Heart left ventricle (tissue), 16 donors: ENCODE results near the gene GPR143. TPM values are rescaled to one million over a fixed set of nuclear protein-coding genes. Genes with fewer than 3 reads are reported as not detected.

Source experiments
- ATAC-seq, 4 donors: fragments of 200-7000 bp; cut with Tn5 transposase; one replicate each; pipeline ENCODE4 v1.9.1; 2020 to 2022; ENCODE audit warnings: moderate library complexity in 4 of 4, mild to moderate bottlenecking in 3 of 4, moderate number of reproducible peaks in 1 of 4
- DNase-seq, 5 donors: peaks; one replicate each; pipeline ENCODE4 v3.0.0-alpha.2; 2020
- H3K27ac ChIP-seq, 12 donors: fragments of 200-600 bp; sonication (generic) in 4 of 12; one replicate each; pipeline versions ENCODE4 v1.5.0 to v1.8.0; 2016 to 2022; ENCODE audit warnings: mild to moderate bottlenecking in 2 of 12
- H3K27me3 ChIP-seq, 9 donors: fragments of 200-600 bp; sonication (generic) in 2 of 9; one replicate each; pipeline versions ENCODE4 v1.5.1 to v1.8.0; 2016 to 2022; ENCODE audit warnings: mild to moderate bottlenecking in 3 of 9
- H3K36me3 ChIP-seq, 9 donors: fragments of 200-600 bp; sonication (generic) in 2 of 9; one replicate each; pipeline versions ENCODE4 v1.5.0 to v1.8.0; 2018 to 2022; ENCODE audit warnings: mild to moderate bottlenecking in 2 of 9
- H3K4me1 ChIP-seq, 12 donors: fragments of 200-600 bp; sonication (generic) in 4 of 12; one replicate each; pipeline versions ENCODE4 v1.5.0 to v1.8.0; 2016 to 2022; ENCODE audit warnings: mild to moderate bottlenecking in 3 of 12
- H3K4me3 ChIP-seq, 12 donors: fragments of 200-600 bp; sonication (generic) in 4 of 12; one replicate each; pipeline versions ENCODE4 v1.5.0 to v1.8.0; 2017 to 2022; ENCODE audit warnings: mild to moderate bottlenecking in 9 of 12, moderate library complexity in 4 of 12
- H3K9me3 ChIP-seq, 12 donors: fragments of 200-600 bp; sonication (generic) in 4 of 12; one replicate each; pipeline versions ENCODE4 v1.5.0 to v1.8.0; 2016 to 2022; ENCODE audit warnings: mild to moderate bottlenecking in 1 of 12
- POLR2A ChIP-seq, 2 donors: fragments of 450-650 bp; IDR thresholded peaks; one replicate each; pipeline ENCODE4 v1.6.1; 2017; ENCODE audit warnings: antibody characterized with exemption in 2 of 2, mild to moderate bottlenecking in 2 of 2, moderate library complexity in 2 of 2
- WGBS, 4 donors: extraction: QIAGEN DNeasy Blood & Tissue Kit in 2 of 4; methylation state at CpG; one replicate each; pipeline versions ENCODE4 v1.1.5 to v1.1.7; 2013 to 2018; 5-methylcytosine and 5-hydroxymethylcytosine counted together
- intact Hi-C, 10 donors: fragments of 100-400 bp; cut with DNase I; formaldehyde crosslinking; loops; one replicate each; pipeline versions ENCODE4 v1.11.1 to v1.14.2; 2022
- polyA plus RNA-seq, 2 donors: library from polyadenylated mRNA; stranded (reverse); fragments of 200-250 nt; gene quantifications; one replicate each; pipeline ENCODE4 v1.2.3, GENCODE V29; 2013
- total RNA-seq, 9 donors: library from RNA; depleted of rRNA in 2 of 9; stranded (reverse); fragments of >200 nt in 2 of 9; fragmentation: NEBNext Ultra II Directional in 3 of 9; extraction: Animal tissue kit (Norgen Biotek cat#: 25700) in 3 of 9; gene quantifications; one replicate each; pipeline versions ENCODE4 v1.1.0 to v1.2.4, GENCODE V29; 2016 to 2023
- TF ChIP-seq, protein P1 (sequence below), 12 donors: fragments of 200-600 bp; sonication (generic) in 4 of 12; IDR thresholded peaks; one replicate each; pipeline versions ENCODE4 v1.5.0 to v1.8.0; 2018 to 2022; ENCODE audit warnings: antibody characterized with exemption in 12 of 12, mild to moderate bottlenecking in 5 of 12
- donor health status: ischemic (EF 13 %, LVEDD 7.1; RV severe dilation, severe dysfunction).
- donor health status: healthy with polysubstance abuse.
- donor health status: DM: no; HTN: yes; CAD: no.
- donor health status: DM: no; HTN: no; CAD: no.
- donor health status: ischemic (EF 25% LVEDD 6.9; RV normal size, moderate dysfunction).
- donor health status: ischemic (EF 25% LVEDD 5.7; RV mildly dilated, moderate dysfunction).
- donor health status: healthy.
- donor health status: DM: yes; HTN: yes; CAD: no.
- donor health status: ischemic (EF 35%, LVEDD 5.7; RV mildly dilated, moderate dysfunction).
- donor health status: nonischemic (EF 11% LVEDD 7.7; RV severe dilation, severe dysfunction).
- donor health status: DM: yes; HTN: yes; CAD: no.
- donor health status: PGD.
- donor health status: ischemic (EF 29% LVEDD 5.4; RV normal size, mild dysfunction).
- donor health status: nonischemic (EF 23%, LVEDD 6.1; RV moderate dilation, normal function).

GPR143 gene
- total and polyA plus RNA-seq, 11 donors = 0.11 to 0.91 (median 0.31) TPM; not detected in 8

DNA sequence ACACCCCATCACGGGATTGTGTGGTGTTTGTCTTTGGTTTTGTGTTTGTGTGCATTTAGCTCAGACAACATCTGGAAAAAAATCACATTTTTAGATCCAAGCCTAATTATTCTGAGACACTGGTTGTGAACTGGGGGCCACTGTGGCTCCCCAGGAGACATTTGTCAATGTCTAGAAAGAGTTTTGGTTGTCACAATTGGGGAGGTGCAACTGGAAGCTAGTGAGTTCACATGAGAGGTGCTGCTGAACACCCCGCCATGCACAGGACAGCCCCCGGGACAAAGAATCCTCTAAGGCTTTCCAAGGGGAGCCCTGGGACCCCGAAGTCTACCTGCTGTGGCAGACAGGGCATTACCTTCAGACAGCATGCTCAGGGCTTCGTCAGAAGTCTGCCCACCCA is 26.5 kb downstream of the GPR143 start:
- Histone ChIP-seq H3K4me1 (no peaks in the 10 kb centered on the region), H3K9me3 (no peaks in the 10 kb centered on the region), H3K4me3 (no peak overlapping the region), H3K27ac (no peak overlapping the region), H3K27me3 (no peaks in the 10 kb centered on the region), H3K36me3 (no peaks in the 10 kb centered on the region)
- no peak for TF ChIP-seq POLR2A (IDR thresholded peaks at IDR 0.05)
- TF ChIP-seq, protein P1, sequence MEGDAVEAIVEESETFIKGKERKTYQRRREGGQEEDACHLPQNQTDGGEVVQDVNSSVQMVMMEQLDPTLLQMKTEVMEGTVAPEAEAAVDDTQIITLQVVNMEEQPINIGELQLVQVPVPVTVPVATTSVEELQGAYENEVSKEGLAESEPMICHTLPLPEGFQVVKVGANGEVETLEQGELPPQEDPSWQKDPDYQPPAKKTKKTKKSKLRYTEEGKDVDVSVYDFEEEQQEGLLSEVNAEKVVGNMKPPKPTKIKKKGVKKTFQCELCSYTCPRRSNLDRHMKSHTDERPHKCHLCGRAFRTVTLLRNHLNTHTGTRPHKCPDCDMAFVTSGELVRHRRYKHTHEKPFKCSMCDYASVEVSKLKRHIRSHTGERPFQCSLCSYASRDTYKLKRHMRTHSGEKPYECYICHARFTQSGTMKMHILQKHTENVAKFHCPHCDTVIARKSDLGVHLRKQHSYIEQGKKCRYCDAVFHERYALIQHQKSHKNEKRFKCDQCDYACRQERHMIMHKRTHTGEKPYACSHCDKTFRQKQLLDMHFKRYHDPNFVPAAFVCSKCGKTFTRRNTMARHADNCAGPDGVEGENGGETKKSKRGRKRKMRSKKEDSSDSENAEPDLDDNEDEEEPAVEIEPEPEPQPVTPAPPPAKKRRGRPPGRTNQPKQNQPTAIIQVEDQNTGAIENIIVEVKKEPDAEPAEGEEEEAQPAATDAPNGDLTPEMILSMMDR (IDR thresholded peaks at IDR 0.05) = no peak
- intact Hi-C loops = no loop called here
- WGBS, 4 donors = 62 to 91% (median 85%) methylated on average over 1 to 5 of the region's 5 CpGs
- ATAC-seq = no peak
- no peak for DNase-seq

DNA sequence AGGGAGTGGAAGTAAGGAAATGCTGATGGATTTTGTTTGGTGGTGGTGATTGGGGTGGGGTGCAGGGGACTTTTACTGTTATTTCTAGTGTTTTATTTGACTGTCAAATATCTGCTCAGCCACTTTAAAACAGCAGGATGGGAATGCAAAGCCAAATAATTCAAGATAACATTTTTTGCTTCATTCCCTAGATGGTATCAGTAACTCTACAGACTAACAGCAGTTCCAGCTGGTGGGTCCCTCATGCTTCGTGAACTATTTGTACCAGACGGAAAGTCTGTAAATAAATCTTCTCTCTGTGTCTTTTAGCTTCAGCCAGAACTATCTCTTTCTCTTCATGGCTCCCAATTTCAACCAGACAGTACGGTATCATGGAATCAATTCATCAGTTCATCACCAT is 27.5 kb downstream of the GPR143 start:
- intact Hi-C loops = no loop called here
- WGBS, 4 donors = 31 to 63% (median 56%) methylated on average over 3 of the region's 3 CpGs

DNA sequence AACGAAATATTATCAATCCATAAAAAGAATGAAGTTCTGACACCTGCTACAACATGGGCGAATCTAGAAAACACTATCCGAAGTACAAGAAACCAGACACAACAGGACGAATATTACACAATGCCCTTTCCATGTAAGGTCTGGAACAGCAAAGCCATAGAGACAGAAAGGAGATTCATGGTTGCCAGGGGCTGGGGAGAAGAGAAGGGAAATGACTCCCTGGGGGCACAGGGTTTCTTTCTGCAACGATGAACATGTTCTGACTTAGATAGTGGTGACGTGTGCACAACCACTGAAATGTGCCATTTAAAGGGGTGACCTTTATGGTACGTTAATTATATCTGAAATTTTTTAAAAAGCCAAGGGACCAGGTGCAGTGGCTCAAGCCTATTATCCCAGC is 28.3 kb downstream of the GPR143 start:
- Histone ChIP-seq H3K27me3 (no peaks in the 10 kb centered on the region), H3K27ac (no peak overlapping the region), H3K9me3 (peaks cover 0 to 6% (median 0%) of the 10 kb centered on the region in 12 donors), H3K4me1 (no peaks in the 10 kb centered on the region), H3K4me3 (no peak overlapping the region), H3K36me3 (no peaks in the 10 kb centered on the region)
- DNase-seq (no peak), ATAC-seq (no peak)
- WGBS, 4 donors = 67 to 78% (median 74%) methylated on average over 7 of the region's 7 CpGs
- intact Hi-C loops = no loop called here
- TF ChIP-seq, protein P1 (IDR thresholded peaks at IDR 0.05) = no peak
- TF ChIP-seq POLR2A (IDR thresholded peaks at IDR 0.05) = no peak

More for the DNA sequence above, 27.5 kb downstream of the GPR143 start:
- peaks cover 0 to 2% (median 0%) of the 10 kb centered on the region in 12 donors for H3K9me3 ChIP-seq
- H3K4me3 ChIP-seq = no peak overlapping the region
- no peak for DNase-seq
- ATAC-seq = no peak
- no peaks in the 10 kb centered on the region for H3K36me3 ChIP-seq
- no peak overlapping the region for H3K27ac ChIP-seq
- no peaks in the 10 kb centered on the region for H3K4me1 ChIP-seq
- no peaks in the 10 kb centered on the region for H3K27me3 ChIP-seq
- no peak for TF ChIP-seq POLR2A (IDR thresholded peaks at IDR 0.05)
- TF ChIP-seq, protein P1 (IDR thresholded peaks at IDR 0.05) = no peak

DNA sequence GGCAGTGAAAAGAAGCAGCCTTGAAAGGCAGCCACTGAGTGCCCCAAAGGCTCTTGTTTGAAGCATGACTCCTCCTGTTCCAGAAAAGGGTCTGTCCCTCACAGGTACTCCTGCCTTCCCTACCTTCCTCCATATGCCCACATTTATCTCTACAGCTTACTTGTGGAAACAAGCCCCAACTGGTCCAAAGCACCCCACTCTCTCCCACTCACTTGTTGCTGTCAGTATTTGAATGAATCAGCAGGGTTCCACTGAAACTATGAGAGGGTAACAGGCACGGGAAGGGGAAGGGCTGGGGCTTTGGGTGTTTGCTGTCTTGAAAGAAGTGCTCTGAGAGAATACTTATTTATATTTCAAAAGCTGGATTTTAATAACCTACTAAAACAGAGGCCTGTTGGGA is 34.9 kb downstream of the GPR143 start:
- no peak for TF ChIP-seq POLR2A (IDR thresholded peaks at IDR 0.05)
- TF ChIP-seq, protein P1 (IDR thresholded peaks at IDR 0.05) = no peak
- WGBS, 4 donors = 67 to 81% (median 73%) methylated on average over 1 of the region's 1 CpG
- H3K27me3 ChIP-seq = peaks cover 0 to 4% (median 0%) of the 10 kb centered on the region in 9 donors
- no peaks in the 10 kb centered on the region for H3K36me3 ChIP-seq
- H3K4me3 ChIP-seq = no peak overlapping the region
- H3K9me3 ChIP-seq = peaks cover 0 to 23% (median 5%) of the 10 kb centered on the region in 12 donors
- intact Hi-C loops = no loop called here
- no peak for DNase-seq
- H3K4me1 ChIP-seq = no peaks in the 10 kb centered on the region
- no peak for ATAC-seq
- H3K27ac ChIP-seq = no peak overlapping the region
